Ovary (tissue), 9 donors: ENCODE measurements around the gene XIST. TPM values are rescaled to one million over a fixed set of nuclear protein-coding genes. Genes with fewer than 3 reads are reported as not detected.

Experiments
- DNase-seq, 5 donors: peaks; one replicate each; pipeline ENCODE4 v3.0.0-alpha.2; 2019 to 2020
- H3K27ac ChIP-seq, 2 donors: fragments of 200-600 bp; one replicate each; pipeline versions ENCODE4 v1.5.1 to v1.8.0; 2019 to 2022
- H3K27me3 ChIP-seq: fragments of 200-600 bp; one replicate; pipeline ENCODE4 v1.8.0; 2022
- H3K36me3 ChIP-seq: fragments of 200-600 bp; sonication (generic); one replicate; pipeline ENCODE4 v1.5.1; 2019
- H3K4me1 ChIP-seq: one replicate; pipeline ENCODE4 v1.8.1; 2013; ENCODE audit warnings: mild to moderate bottlenecking, moderate library complexity; ENCODE audit not compliant: insufficient read depth
- H3K4me3 ChIP-seq: fragments of 200-600 bp; sonication (generic); one replicate; pipeline ENCODE4 v1.5.1; 2017
- H3K9me3 ChIP-seq, 2 donors: fragments of 200-600 bp in 1 of 2; sonication (generic) in 1 of 2; one replicate each; pipeline versions ENCODE4 v1.5.1 to v1.8.1; 2013 to 2019; ENCODE audit warnings: mild to moderate bottlenecking in 1 of 2, moderate library complexity in 1 of 2
- EP300 ChIP-seq: sonication (generic); formaldehyde crosslinking; IDR thresholded peaks from one replicate; pipeline ENCODE4 v1.6.1; 2017; ENCODE audit warnings: antibody characterized with exemption
- POLR2A ChIP-seq: fragments of 450-650 bp; IDR thresholded peaks from one replicate; pipeline ENCODE4 v1.6.1; 2017; ENCODE audit warnings: antibody characterized with exemption, mild to moderate bottlenecking, moderate library complexity
- WGBS, 3 donors: extraction: QIAGEN DNeasy Blood & Tissue Kit in 1 of 3; methylation state at CpG; one replicate each; pipeline versions ENCODE4 v1.1.5 to v1.1.7; 2013 to 2017; 5-methylcytosine and 5-hydroxymethylcytosine counted together
- intact Hi-C, 4 donors: fragments of 100-400 bp; cut with DNase I; formaldehyde crosslinking; loops; one replicate each; pipeline versions ENCODE4 v1.11.0 to v1.15.1; 2022 to 2023
- polyA plus RNA-seq, 2 donors: library from polyadenylated mRNA; stranded (reverse); fragments of 200-250 nt in 1 of 2; fragments of 350-450 nt in 1 of 2; fragmentation: Illumina TruSeq in 1 of 2; extraction: RNeasy Lipid Tissue Mini Kit (QIAGEN cat#74804) in 1 of 2; gene quantifications; one replicate each; pipeline ENCODE4 v1.2.3, GENCODE V29; 2013 to 2014
- total RNA-seq, 7 donors: library from RNA; depleted of rRNA in 2 of 7; stranded (reverse); fragments of >200 nt in 2 of 7; fragmentation: NEBNext Ultra II Directional in 3 of 7; extraction: Animal tissue kit (Norgen Biotek cat#: 25700) in 3 of 7; gene quantifications; one replicate each; pipeline versions ENCODE4 v1.1.0 to v1.2.4, GENCODE V29; 2016 to 2023
- TF ChIP-seq, protein P1 (sequence below), 3 donors: fragments of 450-650 bp in 2 of 3; fragments of 200-600 bp in 1 of 3; IDR thresholded peaks; one replicate each; pipeline versions ENCODE4 v1.5.1 to v1.8.0; 2016 to 2022; ENCODE audit warnings: antibody characterized with exemption in 3 of 3, mild to moderate bottlenecking in 1 of 3
- donor health status: DM: no; HTN: no; CAD: no; lungs with moderate emphysema.
- donor health status: DM: no; HTN: no; CAD: no.
- donor health status: Bipolar disorder and iron deficiency.
- donor health status: DM: yes; HTN: yes; CAD: no.
- donor health status: DM: no; HTN: no; CAD: no.
- donor health status: DM: yes; HTN: yes; CAD: no.

XIST gene
- total and polyA plus RNA-seq, 9 donors, result 114 to 346 (median 248) TPM

DNA sequence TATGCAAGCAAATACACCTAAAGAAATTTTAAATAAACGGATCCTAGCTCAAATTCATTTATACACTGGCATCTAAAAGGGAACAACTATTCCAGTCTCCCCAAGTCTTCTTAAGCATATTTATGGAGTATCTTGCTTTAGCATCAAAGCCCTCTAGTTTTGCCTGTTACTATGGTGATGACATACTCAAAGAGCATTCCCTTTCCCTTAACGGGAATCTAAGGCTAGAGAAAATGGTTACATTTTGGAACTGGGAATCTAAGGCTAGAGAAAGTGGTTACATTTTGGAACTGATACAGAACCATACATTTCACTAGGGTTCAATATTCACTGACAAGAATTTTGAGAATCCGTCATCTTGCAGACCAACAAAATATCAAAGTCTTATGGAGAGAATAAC, 18.3 kb downstream of the XIST start:
- Histone ChIP-seq H3K4me1 (no peaks in the 10 kb centered on the region), H3K4me3 (no peak overlapping the region), H3K27ac (no peak overlapping the region), H3K36me3 (no peaks in the 10 kb centered on the region), H3K9me3 (no peaks in the 10 kb centered on the region), H3K27me3 (no peaks in the 10 kb centered on the region)
- WGBS, 3 donors, result 74 to 78% (median 77%) methylated on average over 3 of the region's 3 CpGs
- DNase-seq, result no peak
- intact Hi-C loops, result no loop called here
- TF ChIP-seq, protein P1, sequence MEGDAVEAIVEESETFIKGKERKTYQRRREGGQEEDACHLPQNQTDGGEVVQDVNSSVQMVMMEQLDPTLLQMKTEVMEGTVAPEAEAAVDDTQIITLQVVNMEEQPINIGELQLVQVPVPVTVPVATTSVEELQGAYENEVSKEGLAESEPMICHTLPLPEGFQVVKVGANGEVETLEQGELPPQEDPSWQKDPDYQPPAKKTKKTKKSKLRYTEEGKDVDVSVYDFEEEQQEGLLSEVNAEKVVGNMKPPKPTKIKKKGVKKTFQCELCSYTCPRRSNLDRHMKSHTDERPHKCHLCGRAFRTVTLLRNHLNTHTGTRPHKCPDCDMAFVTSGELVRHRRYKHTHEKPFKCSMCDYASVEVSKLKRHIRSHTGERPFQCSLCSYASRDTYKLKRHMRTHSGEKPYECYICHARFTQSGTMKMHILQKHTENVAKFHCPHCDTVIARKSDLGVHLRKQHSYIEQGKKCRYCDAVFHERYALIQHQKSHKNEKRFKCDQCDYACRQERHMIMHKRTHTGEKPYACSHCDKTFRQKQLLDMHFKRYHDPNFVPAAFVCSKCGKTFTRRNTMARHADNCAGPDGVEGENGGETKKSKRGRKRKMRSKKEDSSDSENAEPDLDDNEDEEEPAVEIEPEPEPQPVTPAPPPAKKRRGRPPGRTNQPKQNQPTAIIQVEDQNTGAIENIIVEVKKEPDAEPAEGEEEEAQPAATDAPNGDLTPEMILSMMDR (IDR thresholded peaks at IDR 0.05), result no peak
- no peak for TF ChIP-seq EP300
- no peak for TF ChIP-seq POLR2A

DNA sequence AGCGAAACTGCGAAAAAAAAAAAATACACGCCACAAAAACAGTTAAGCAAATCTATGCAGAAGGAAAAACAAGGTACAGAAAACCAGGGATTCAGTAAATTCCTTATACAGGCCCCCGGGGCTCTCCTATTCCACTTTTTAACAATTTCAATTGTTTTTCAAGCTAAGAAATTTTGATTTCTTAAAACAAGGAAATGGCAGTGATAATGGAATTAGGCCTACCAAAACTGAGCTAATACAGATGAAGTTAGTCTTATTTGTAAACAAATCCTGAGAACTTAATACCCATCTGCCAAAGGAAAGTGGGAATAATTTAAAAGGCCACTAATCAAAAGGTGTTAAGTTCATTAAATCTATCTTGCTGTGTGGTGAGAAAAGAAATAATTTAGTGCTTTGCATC, 20.2 kb downstream of the XIST start:
- TF ChIP-seq POLR2A, result no peak
- no peak for TF ChIP-seq EP300
- TF ChIP-seq, protein P1 (IDR thresholded peaks at IDR 0.05), result no peak
- WGBS, 3 donors, result 91 to 97% (median 93%) methylated on average over 4 of the region's 4 CpGs
- H3K4me3 ChIP-seq, result no peak overlapping the region
- no peak for DNase-seq
- H3K36me3 ChIP-seq, result no peaks in the 10 kb centered on the region
- no peak overlapping the region for H3K27ac ChIP-seq
- no peaks in the 10 kb centered on the region for H3K4me1 ChIP-seq
- no peaks in the 10 kb centered on the region for H3K27me3 ChIP-seq
- H3K9me3 ChIP-seq, result no peaks in the 10 kb centered on the region
- intact Hi-C loops, result no loop called here

DNA sequence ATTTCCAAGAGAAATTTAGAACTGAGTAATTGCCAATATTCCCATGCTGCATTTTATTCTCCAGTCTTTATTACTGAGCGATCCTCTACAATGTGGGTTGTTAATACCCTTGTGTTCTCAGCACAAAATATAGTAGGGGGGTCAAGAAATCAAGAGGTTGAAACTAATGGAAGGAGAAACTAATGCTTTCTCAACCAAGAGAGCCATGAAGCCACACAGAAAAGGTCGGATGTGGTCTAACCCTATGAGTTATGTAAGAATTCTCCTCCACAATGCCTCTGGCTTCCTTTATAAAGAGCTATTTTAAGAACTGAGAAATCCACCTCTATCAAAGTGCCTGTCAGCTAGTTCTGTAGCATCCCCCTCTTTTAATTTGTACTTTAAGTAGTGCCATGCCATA, 21.0 kb downstream of the XIST start:
- H3K36me3 ChIP-seq, result no peaks in the 10 kb centered on the region
- no peak for DNase-seq
- H3K27me3 ChIP-seq, result no peaks in the 10 kb centered on the region
- intact Hi-C loops, result no loop called here
- WGBS, 3 donors, result 71 to 86% (median 78%) methylated on average over 2 of the region's 2 CpGs
- no peaks in the 10 kb centered on the region for H3K4me1 ChIP-seq
- H3K27ac ChIP-seq, result no peak overlapping the region
- TF ChIP-seq, protein P1 (IDR thresholded peaks at IDR 0.05), result no peak
- TF ChIP-seq EP300 (no peak), POLR2A (no peak)
- no peaks in the 10 kb centered on the region for H3K9me3 ChIP-seq
- no peak overlapping the region for H3K4me3 ChIP-seq

DNA sequence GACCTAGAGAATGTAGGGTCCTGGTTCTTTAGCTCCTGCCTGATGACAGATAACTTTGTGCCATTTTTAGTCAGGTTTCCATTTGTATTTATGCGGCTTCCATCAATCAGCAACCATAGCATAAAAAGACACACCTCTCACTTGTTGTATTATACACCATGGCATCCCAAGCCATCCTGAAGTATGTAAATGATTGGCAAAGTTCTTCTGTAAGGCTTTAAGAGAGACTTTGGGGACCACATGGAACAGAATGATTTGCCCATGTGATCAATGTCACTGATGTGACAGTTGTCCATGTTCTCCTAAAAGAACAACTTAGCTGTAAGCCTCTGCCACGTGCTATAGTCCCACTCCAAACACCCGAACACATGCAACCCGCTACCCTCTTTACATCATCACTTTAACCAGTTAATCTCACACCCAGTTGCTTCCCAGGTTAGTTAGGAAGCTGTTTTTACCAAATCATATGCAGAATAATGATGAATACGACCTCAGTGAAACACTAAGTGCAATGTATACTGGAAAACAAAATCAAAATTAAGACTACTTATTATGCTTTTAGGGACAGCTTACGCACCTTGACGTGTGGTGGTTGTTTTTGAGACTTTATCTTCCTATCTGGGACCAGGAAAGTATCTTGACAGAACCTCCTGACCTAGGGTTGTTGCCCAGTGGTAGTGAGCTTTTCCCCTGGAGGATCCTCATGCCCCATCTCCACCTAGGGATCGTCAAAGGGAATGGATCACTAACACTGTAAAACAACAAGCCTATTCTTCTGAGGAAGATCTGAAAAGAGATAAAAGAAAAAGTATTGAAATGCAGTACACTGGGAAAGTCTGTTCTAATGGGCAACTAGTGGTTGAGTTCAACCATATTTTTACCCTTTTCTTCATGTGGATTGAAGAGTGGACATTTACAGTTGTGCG, 21.8 kb downstream of the XIST start:
- no peak overlapping the region for H3K27ac ChIP-seq
- 80 to 85% (median 81%) methylated on average over 9 of the region's 9 CpGs for WGBS, 3 donors
- no peak for DNase-seq
- intact Hi-C loops, result no loop called here
- H3K36me3 ChIP-seq, result no peaks in the 10 kb centered on the region
- no peaks in the 10 kb centered on the region for H3K27me3 ChIP-seq
- H3K4me1 ChIP-seq, result no peaks in the 10 kb centered on the region
- no peaks in the 10 kb centered on the region for H3K9me3 ChIP-seq
- TF ChIP-seq POLR2A (no peak), EP300 (no peak)
- TF ChIP-seq, protein P1 (IDR thresholded peaks at IDR 0.05), result no peak
- no peak overlapping the region for H3K4me3 ChIP-seq
